NCI-H446 treated with DMSO at 0.1 percent for 48 hours (cell line): Measurements from ENCODE around the gene FADS3.
"Not testable (repeated sequence)": the region's sequence is repeated elsewhere in the genome, so short reads cannot be mapped to it uniquely, and the experiment has no call there.

ENCODE experiments used
- DNase-seq: peaks from one replicate; lab custom pipeline; 2025; lab: John Stamatoyannopoulos, UW

Gene FADS3

GRCh38 chr11:61898247-61898582, 6.9 kb upstream of the FADS3 start:
- no peak for DNase-seq

GRCh38 chr11:61897387-61898246, 6.3 kb upstream of the FADS3 start:
- DNase-seq: peak; percentile 15

GRCh38 chr11:61896665-61897386, 5.5 kb upstream of the FADS3 start:
- no peak for DNase-seq

- no peak for DNase-seq
These were observed 4.3 kb upstream of the FADS3 start for GRCh38 chr11:61895718-61896059.

GRCh38 chr11:61895046-61895717, 3.8 kb upstream of the FADS3 start:
- DNase-seq: no peak

GRCh38 chr11:61893981-61894380, 2.6 kb upstream of the FADS3 start:
- no peak for DNase-seq

- no peak for DNase-seq
These were observed 683 bp upstream of the FADS3 start for GRCh38 chr11:61892085-61892370.

GRCh38 chr11:61890529-61891330, 615 bp downstream of the FADS3 start:
- no peak for DNase-seq

GRCh38 chr11:61889831-61890230, 1.5 kb downstream of the FADS3 start:
- no peak for DNase-seq

GRCh38 chr11:61888590-61888989, 2.8 kb downstream of the FADS3 start:
- no peak for DNase-seq

GRCh38 chr11:61887839-61888494, 3.4 kb downstream of the FADS3 start:
- DNase-seq: no peak

GRCh38 chr11:61886643-61887042, 4.7 kb downstream of the FADS3 start:
- no peak for DNase-seq

- DNase-seq: no peak
These were observed 5.4 kb downstream of the FADS3 start for GRCh38 chr11:61885784-61886580.

- no peak for DNase-seq
These were observed 6.1 kb downstream of the FADS3 start for GRCh38 chr11:61885166-61885778.

GRCh38 chr11:61883947-61884346, 7.4 kb downstream of the FADS3 start:
- no peak for DNase-seq

GRCh38 chr11:61883327-61883726, 8.0 kb downstream of the FADS3 start:
- DNase-seq: no peak

- no peak for DNase-seq
These were observed 8.5 kb downstream of the FADS3 start for GRCh38 chr11:61882879-61883278.

GRCh38 chr11:61882267-61882666, 9.1 kb downstream of the FADS3 start:
- not testable (repeated sequence) for DNase-seq

GRCh38 chr11:61881397-61881796, 9.9 kb downstream of the FADS3 start:
- DNase-seq: no peak

GRCh38 chr11:61880454-61880853, 10.9 kb downstream of the FADS3 start:
- no peak for DNase-seq

- DNase-seq: no peak
These were observed 11.3 kb downstream of the FADS3 start for GRCh38 chr11:61880031-61880430.
